HG03558 (cell line): ENCODE data around the gene ALDH7A1.

Experiments used
- ATAC-seq: cut with Tn5 transposase; IDR thresholded peaks from one replicate; pipeline ENCODE4 v1.9.1; 2021; ENCODE audit warnings: moderate number of reproducible peaks; ENCODE audit not compliant: unreplicated experiment; ENCODE audit errors: extremely low read depth

Gene ALDH7A1

GRCh38 chr5:126481243-126481642 is 113.8 kb downstream of the ALDH7A1 start:
- ATAC-seq, result no peak
